Body of pancreas (tissue), 4 donors: ENCODE results near the gene IGSF11. TPM values are rescaled to one million over a fixed set of nuclear protein-coding genes. Genes with fewer than 3 reads are reported as not detected.

Source experiments
- ATAC-seq: fragments of 150-250 bp; one replicate; pipeline ENCODE4 v1.9.1; 2016
- DNase-seq, 4 donors: peaks; one replicate each; pipeline ENCODE4 v3.0.0-alpha.2; 2019
- H3K27ac ChIP-seq, 4 donors: fragments of 200-600 bp; sonication (generic); 1 replicate in 3 of 4; 2 replicates in 1 of 4; pipeline versions ENCODE4 v1.5.1 to v1.6.1; 2016 to 2019; ENCODE audit warnings: mild to moderate bottlenecking in 1 of 4, mixed read lengths in 1 of 4, moderate library complexity in 1 of 4
- H3K27me3 ChIP-seq, 2 donors: fragments of 200-600 bp; sonication (generic); one replicate each; pipeline ENCODE4 v1.6.0; 2016; ENCODE audit warnings: mild to moderate bottlenecking in 1 of 2
- H3K36me3 ChIP-seq, 2 donors: fragments of 200-600 bp; sonication (generic); replicated peaks in 1 of 2; 2 replicates each; pipeline ENCODE4 v1.5.1; 2016; ENCODE audit warnings: low read depth in 2 of 2; ENCODE audit not compliant: insufficient read depth in 1 of 2
- H3K4me1 ChIP-seq: fragments of 200-600 bp; sonication (generic); one replicate; pipeline ENCODE4 v1.6.0; 2016
- H3K4me3 ChIP-seq, 2 donors: fragments of 200-600 bp; sonication (generic); 1 replicate in 1 of 2; 2 replicates in 1 of 2; pipeline ENCODE4 v1.5.1; 2016 to 2019
- H3K9me3 ChIP-seq, 3 donors: fragments of 200-600 bp; sonication (generic); 1 replicate in 2 of 3; 2 replicates in 1 of 3; pipeline ENCODE4 v1.5.1; 2016
- POLR2A ChIP-seq, 3 donors: fragments of 450-650 bp; IDR thresholded peaks; one replicate each; pipeline ENCODE4 v1.6.1; 2016; ENCODE audit warnings: antibody characterized with exemption in 3 of 3, mild to moderate bottlenecking in 2 of 3
- WGBS, 2 donors: methylation state at CpG; one replicate each; pipeline ENCODE4 v1.1.5; 2017; 5-methylcytosine and 5-hydroxymethylcytosine counted together
- intact Hi-C: fragments of 100-400 bp; cut with DNase I; formaldehyde crosslinking; loops from one replicate; pipeline ENCODE4 v1.15.1; 2023
- total RNA-seq, 2 donors: library from RNA; depleted of rRNA; stranded (reverse); fragments of >200 nt; gene quantifications; one replicate each; pipeline ENCODE4 v1.1.0, GENCODE V29; 2016
- TF ChIP-seq, protein P1 (sequence below), 7 experiments: fragments of 450-650 bp in 4 of 7; fragments of 200-600 bp in 3 of 7; sonication (generic) in 3 of 7; IDR thresholded peaks; one replicate each; pipeline ENCODE4 v1.5.1; 2016 to 2019; ENCODE audit warnings: antibody characterized with exemption in 7 of 7

IGSF11 gene
- total RNA-seq, 2 donors from 2014 or later, result 3.0 to 9.1 TPM

DNA sequence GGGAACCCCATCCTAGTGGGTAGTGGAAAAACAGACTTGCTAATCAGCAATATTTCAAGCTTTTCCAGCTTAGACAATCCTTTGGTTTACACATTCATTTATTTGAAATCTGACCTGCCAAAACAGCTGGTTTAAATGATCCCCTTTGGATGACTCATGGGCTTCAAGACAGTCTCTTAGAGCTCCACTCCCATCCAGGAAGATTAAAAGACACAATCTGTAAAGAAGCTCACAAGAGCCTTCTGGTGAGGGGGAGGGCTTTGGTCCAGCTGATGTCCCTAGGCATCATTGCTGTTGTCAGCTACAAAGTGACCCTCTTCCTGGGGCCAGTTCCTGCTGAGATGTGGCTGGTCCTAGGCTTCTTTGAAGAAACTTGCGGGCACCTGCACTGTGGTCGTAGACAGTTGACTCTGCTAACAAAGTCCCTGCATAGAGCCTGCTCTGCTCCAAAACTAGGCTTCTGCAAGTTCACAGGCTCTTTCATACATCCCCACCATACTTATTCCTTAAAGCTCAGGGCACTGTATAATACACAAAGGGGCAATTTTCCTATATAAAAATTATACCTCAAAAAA lies 73.7 kb downstream of the IGSF11 start:
- no peak for TF ChIP-seq POLR2A (IDR thresholded peaks at IDR 0.05)
- TF ChIP-seq, protein P1, sequence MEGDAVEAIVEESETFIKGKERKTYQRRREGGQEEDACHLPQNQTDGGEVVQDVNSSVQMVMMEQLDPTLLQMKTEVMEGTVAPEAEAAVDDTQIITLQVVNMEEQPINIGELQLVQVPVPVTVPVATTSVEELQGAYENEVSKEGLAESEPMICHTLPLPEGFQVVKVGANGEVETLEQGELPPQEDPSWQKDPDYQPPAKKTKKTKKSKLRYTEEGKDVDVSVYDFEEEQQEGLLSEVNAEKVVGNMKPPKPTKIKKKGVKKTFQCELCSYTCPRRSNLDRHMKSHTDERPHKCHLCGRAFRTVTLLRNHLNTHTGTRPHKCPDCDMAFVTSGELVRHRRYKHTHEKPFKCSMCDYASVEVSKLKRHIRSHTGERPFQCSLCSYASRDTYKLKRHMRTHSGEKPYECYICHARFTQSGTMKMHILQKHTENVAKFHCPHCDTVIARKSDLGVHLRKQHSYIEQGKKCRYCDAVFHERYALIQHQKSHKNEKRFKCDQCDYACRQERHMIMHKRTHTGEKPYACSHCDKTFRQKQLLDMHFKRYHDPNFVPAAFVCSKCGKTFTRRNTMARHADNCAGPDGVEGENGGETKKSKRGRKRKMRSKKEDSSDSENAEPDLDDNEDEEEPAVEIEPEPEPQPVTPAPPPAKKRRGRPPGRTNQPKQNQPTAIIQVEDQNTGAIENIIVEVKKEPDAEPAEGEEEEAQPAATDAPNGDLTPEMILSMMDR (IDR thresholded peaks at IDR 0.05), result no peak
- no peak overlapping the region for H3K4me3 ChIP-seq
- H3K27me3 ChIP-seq, result no peaks in the 10 kb centered on the region
- WGBS, 2 donors, result 94 to 100% methylated on average over 2 of the region's 2 CpGs
- no peaks in the 10 kb centered on the region for H3K4me1 ChIP-seq
- no peaks in the 10 kb centered on the region for H3K36me3 ChIP-seq
- intact Hi-C loops, result no loop called here
- no peak for DNase-seq
- ATAC-seq, result no peak
- H3K9me3 ChIP-seq, result no peaks in the 10 kb centered on the region
- no peak overlapping the region for H3K27ac ChIP-seq

DNA sequence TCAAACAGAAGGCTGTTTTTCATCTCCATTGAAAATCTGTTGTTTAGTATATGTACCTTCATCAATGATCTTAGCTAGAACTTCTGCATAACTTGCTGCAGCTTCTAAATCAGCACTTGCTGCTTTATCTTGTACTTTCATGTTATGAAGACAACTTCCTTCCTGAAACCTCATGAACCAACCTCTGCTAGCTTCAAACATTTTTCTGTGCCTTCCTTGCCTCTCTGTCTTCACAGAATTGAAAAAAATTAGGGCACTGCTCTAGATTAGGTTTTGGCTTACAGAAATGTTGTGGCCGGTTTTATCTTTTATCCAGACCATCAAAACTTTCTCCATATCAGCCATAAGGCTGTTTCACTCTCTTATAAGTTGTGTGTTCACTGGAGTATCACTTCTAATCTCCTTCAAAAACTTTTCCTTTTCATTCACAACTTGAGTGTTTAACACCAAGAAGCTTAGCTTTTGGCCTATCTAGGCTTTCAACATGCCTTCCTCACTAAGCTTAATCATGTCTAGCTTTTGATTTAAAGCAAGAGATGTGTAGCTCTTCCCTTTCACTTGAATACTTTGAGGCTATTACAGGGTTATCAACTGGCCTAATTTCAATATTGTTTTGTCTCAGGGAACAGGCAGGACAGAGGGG lies 78.6 kb downstream of the IGSF11 start:
- no peak for ATAC-seq
- Histone ChIP-seq H3K9me3 (no peaks in the 10 kb centered on the region), H3K4me3 (no peak overlapping the region), H3K36me3 (no peaks in the 10 kb centered on the region), H3K27ac (no peak overlapping the region), H3K27me3 (no peaks in the 10 kb centered on the region), H3K4me1 (no peaks in the 10 kb centered on the region)
- TF ChIP-seq POLR2A (IDR thresholded peaks at IDR 0.05), result no peak
- TF ChIP-seq, protein P1 (IDR thresholded peaks at IDR 0.05), result no peak
- DNase-seq, result no peak
- intact Hi-C loops, result no loop called here
- WGBS, 2 donors, result 70 to 96% methylated on average over 1 of the region's 1 CpG

- Histone ChIP-seq H3K4me3 (no peak overlapping the region), H3K27me3 (no peaks in the 10 kb centered on the region), H3K9me3 (no peaks in the 10 kb centered on the region), H3K36me3 (no peaks in the 10 kb centered on the region), H3K4me1 (no peaks in the 10 kb centered on the region), H3K27ac (no peak overlapping the region)
- DNase-seq (no peak), ATAC-seq (no peak)
- TF ChIP-seq POLR2A (IDR thresholded peaks at IDR 0.05), result no peak
- TF ChIP-seq, protein P1 (IDR thresholded peaks at IDR 0.05), result no peak
- intact Hi-C loops, result no loop called here
Observed at GRCh38 chr3:118951089-118951488, 83.6 kb downstream of the IGSF11 start.

DNA sequence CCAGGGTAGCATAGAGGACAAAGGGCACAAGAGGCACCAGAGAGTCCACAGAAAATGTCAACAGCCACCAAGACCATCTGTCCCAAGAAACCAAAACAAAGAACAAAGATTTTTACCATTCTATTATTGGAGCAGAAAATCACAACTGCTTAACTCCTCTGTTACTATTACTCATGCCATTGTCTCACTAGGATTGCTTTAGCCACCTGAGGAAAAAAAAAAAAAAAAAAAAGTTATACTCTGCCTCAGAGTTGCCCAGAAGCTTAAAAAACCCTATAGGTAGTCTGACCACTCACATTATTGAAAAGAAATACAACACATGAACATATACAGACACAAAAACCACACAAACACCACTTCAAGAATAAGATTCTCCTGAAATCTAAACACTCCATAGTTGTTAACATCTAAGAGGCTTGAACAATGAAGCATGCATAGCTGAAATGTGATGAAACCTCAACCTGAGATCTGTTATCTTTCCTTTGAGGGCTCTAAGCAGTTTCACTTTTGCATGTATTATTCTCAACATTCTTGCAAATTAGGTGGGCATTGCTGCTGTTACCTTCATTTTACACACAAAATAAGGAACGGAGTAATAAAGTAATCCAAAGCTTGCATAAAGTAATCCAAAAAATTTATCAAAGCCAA lies 85.4 kb downstream of the IGSF11 start:
- Histone ChIP-seq H3K36me3 (no peaks in the 10 kb centered on the region), H3K4me1 (no peaks in the 10 kb centered on the region), H3K27me3 (no peaks in the 10 kb centered on the region), H3K9me3 (no peaks in the 10 kb centered on the region), H3K27ac (no peak overlapping the region), H3K4me3 (no peak overlapping the region)
- no peak for TF ChIP-seq POLR2A (IDR thresholded peaks at IDR 0.05)
- TF ChIP-seq, protein P1 (IDR thresholded peaks at IDR 0.05), result no peak
- intact Hi-C loops, result no loop called here
- DNase-seq, result no peak
- no peak for ATAC-seq
- 77 to 83% methylated on average over 1 of the region's 1 CpG for WGBS, 2 donors
